GM12801 (cell line): ENCODE measurements around the gene MFAP2.

Experiments used
- TF ChIP-seq, protein P1 (sequence below): IDR thresholded peaks from one replicate; pipeline ENCODE4 v1.5.1; 2011; ENCODE audit warnings: control low read depth; ENCODE audit not compliant: insufficient read length; ENCODE audit errors: extremely low read depth

Gene MFAP2

GRCh38 chr1:17023102-17023501 is 42.7 kb upstream of the MFAP2 start:
- TF ChIP-seq, protein P1, sequence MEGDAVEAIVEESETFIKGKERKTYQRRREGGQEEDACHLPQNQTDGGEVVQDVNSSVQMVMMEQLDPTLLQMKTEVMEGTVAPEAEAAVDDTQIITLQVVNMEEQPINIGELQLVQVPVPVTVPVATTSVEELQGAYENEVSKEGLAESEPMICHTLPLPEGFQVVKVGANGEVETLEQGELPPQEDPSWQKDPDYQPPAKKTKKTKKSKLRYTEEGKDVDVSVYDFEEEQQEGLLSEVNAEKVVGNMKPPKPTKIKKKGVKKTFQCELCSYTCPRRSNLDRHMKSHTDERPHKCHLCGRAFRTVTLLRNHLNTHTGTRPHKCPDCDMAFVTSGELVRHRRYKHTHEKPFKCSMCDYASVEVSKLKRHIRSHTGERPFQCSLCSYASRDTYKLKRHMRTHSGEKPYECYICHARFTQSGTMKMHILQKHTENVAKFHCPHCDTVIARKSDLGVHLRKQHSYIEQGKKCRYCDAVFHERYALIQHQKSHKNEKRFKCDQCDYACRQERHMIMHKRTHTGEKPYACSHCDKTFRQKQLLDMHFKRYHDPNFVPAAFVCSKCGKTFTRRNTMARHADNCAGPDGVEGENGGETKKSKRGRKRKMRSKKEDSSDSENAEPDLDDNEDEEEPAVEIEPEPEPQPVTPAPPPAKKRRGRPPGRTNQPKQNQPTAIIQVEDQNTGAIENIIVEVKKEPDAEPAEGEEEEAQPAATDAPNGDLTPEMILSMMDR = no peak

GRCh38 chr1:17021896-17022295 is 41.5 kb upstream of the MFAP2 start:
- TF ChIP-seq, protein P1 = no peak

DNA sequence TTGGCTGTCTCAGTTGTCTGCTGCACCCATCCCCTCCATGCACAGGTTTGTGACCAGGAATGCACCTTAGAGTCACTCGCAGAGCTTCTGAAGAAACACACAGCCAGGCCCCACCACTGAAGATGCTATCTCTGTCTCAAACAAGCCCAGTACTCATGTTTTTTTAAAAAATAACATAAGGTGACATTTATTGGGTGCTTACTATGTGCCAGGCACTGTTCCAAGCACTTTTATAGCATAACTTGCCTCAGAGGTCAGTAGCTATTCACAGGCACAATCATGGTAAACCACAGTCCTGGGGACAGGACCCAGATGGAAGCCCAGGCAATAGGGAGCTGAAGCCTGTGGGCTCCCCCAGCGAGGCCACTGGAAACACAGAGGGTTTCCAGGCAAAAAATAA is 40.1 kb upstream of the MFAP2 start:
- TF ChIP-seq, protein P1 = no peak

DNA sequence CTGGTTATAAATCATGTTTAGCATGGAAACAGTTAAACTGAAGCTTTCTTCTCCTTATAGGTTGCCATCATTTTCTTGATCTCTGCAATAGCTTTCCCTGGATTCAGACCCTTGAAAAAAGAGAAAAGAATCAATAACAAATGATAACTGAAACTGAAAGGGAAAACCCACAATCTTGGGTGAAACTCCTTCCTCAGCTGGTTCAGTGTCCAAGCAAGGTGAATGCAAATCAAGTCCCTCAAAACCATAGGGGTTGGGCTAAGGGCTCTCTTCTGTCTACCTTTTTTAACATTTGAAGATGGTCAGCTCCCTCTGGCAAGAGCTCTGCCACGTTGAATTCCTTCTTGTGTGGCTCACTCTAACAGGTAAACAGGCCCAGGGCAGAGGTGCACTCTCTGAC is 38.4 kb upstream of the MFAP2 start:
- TF ChIP-seq, protein P1 = no peak

DNA sequence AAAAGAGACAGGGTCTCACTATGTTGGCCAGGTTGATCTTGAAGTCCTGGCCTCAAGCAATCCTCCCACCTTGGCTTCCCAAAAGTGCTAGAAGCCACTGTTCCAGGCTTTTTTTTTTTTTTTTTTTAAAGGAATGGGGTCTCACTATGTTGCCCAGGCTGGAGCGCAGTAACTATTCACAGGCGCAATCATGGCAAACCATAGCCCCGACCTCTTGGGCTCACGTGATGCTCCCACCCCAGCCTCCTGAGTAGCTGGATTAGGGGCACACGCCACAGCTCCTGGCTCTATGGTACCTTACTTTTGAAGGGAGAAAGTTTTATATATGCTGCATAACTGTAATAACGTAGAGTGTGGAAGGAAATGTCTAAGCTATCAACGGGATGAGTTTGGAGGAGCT is 37.0 kb upstream of the MFAP2 start:
- TF ChIP-seq, protein P1 = no peak

DNA sequence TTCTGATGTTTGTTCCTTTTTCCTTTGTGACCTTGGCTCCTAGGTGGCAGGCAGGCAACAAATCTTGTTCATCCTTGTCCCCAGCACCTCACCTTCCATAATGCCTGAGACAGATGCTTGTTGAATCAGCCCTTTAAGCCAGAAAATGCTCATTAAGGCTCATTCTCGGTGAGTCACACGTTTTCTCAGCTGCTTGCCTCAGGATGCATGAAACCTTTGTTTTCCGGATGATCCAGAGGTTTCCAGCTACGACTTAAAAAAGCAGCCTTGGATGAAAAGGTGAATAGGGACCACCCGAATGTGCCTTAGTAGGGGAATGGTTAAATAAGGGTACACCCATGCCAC is 35.9 kb upstream of the MFAP2 start:
- TF ChIP-seq, protein P1 = no peak

GRCh38 chr1:17014671-17015567 is 34.5 kb upstream of the MFAP2 start:
- TF ChIP-seq, protein P1 = no peak
